Loucy (cell line): ENCODE measurements around the gene ARHGAP24.

Source experiments
- CTCF ChIP-seq: fragments of 200-600 bp; sonication (generic); conservative IDR thresholded peaks from 2 replicates; pipeline ENCODE4 v1.5.1; 2014; ENCODE audit warnings: mild to moderate bottlenecking, antibody characterized with exemption, low read length
- EZH2phosphoT487 ChIP-seq: fragments of 200-600 bp; IDR thresholded peaks from 2 replicates; pipeline ENCODE4 v1.6.1; 2018; ENCODE audit warnings: antibody characterized with exemption, mild to moderate bottlenecking, moderate library complexity, borderline replicate concordance

GRCh38 chr4:86050496-86050895, 575.5 kb downstream of the ARHGAP24 start:
- no peak for TF ChIP-seq CTCF
- no peak for TF ChIP-seq EZH2phosphoT487
